HG02885 (cell line): ENCODE measurements around the gene WASF3.

Source experiments
- ATAC-seq: cut with Tn5 transposase; IDR thresholded peaks from one replicate; pipeline ENCODE4 v1.9.1; 2021; ENCODE audit warnings: mild to moderate bottlenecking; ENCODE audit not compliant: unreplicated experiment, poor library complexity

WASF3 gene

DNA sequence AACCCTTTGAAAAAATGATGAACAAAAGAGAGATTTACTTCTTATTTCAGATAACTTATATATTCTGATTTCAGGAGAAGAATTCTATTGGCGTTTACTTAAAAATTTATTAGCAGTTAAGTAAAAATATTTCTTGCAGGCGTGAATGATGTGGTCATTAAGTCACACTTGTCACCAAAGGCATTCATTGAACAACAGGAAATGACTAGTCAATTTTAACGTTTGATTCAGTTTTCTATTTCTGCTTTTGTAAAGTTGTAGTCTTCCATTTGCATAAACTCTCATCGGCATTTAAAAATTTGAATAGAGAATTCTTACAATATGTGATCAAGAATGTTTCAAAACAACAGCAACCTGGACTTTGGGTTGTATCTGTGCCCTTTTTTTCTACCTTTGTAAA lies 119.7 kb downstream of the WASF3 start:
- no peak for ATAC-seq

DNA sequence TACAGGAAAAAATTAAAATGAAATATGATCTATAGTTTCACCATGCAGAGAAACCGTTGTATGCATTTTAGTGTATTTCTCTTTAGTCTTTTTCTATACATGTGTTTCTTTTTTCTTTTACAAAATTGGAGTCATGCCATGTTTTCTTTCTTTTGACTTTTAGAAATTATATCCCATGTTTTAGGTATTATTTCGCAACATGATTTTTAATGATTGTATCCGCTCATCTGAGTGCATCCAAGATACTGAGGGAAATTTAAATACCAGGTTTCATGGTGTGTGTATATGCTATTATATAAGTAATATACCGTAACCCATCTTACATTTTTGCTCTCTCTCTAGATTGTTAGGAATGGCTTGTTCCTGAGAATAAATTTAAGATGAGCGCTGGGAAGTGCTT lies 120.8 kb downstream of the WASF3 start:
- no peak for ATAC-seq

DNA sequence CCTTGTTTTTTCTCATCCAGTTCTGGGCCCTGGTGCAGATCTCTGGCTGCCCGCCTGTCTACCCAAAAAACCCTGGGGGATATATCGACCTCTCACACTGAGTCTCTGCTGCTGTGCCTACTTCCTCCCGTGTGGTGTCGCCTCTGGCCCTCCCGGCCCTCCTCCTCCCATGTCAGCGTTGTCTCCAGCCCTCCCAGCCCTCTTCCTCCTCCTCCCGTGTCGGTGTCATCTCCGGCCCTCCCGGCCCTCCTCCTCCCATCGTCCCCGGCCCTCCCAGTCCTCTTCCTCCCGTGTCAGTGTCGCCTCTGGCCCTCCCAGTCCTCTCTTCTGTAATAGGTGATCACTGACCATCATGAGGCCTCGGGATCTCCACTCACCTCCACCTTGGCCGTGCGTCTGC lies 121.3 kb downstream of the WASF3 start:
- ATAC-seq: no peak

DNA sequence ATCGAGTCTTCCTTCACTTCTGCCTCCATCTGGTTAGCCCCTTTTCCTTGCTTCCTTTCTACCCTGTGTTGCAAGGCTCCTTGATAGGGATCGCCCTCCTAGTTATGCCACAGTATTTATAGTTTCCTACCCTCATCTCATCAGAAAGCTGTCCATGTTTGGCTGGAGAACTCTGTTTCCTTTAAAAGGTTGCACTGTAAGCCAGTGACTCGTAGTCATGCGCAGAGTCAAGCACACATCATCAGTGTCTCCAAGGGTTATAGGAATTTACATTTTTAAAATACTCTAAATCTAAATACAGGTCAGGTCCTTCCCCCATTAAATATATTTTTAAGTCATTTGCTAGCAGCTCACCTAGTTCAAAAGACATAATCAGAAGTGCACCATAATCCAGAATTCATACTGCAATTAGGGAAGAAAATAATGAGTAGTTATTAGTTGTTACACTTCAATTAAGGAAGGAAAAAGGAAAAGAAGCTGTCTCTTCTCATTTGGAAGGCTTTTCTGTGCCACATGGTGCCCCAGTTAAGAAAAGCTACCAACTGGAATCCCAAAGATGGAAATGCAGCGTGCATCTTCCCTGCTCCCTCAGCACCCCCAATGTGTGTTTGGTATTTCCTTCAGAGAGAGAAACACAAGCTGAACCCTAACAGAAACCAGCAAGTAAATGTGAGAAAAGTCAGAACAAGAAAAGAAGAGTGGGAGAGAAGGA lies 122.1 kb downstream of the WASF3 start:
- no peak for ATAC-seq

DNA sequence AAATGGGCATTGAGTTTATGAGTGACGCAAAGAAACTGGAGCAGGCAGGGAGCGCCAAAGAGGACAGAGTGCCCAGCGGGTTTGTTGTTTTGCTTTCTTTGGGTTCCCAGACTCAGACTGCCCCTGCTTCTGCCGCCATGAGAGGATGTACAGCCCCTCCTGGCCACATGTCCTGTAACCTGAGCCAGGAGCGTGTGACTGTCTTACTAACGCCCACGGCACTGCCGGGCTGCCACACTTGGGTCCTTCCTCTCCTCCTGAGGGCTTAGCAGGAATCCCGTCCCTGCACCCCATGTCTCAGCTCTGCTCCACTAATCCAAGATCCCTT lies 122.6 kb downstream of the WASF3 start:
- no peak for ATAC-seq

DNA sequence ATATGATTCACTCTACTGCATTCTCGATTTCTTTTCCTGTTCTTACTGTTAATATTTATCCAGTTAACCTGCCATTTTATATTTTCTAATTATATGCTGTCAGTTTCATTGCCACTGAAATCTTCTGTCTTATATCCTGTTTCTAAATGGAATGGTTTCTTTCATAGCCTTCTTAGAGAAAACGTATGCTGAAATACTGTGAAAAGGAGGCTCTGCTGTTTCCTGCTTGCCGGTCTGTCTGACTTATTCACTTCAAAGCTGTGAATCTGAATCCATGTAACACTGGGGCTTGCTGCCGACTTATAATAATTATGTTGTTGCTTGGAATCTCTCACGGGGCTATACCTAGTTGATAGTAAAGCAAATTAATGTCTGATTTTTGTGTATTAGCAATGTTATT lies 123.1 kb downstream of the WASF3 start:
- ATAC-seq: no peak

DNA sequence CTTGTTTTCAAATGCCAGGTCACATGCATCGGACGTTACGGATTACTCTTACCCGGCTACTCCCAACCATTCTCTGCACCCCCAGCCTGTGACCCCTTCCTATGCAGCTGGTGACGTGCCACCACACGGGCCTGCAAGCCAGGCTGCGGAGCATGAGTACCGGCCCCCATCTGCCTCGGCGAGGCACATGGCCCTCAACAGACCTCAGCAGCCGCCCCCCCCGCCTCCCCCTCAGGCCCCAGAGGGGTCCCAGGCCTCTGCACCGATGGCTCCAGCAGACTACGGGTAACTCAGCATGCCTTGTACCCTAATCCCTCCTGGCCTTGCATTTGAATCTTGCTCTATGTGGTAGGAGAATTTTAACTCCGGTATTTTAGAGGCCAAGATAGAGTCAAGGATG lies 123.6 kb downstream of the WASF3 start:
- no peak for ATAC-seq

DNA sequence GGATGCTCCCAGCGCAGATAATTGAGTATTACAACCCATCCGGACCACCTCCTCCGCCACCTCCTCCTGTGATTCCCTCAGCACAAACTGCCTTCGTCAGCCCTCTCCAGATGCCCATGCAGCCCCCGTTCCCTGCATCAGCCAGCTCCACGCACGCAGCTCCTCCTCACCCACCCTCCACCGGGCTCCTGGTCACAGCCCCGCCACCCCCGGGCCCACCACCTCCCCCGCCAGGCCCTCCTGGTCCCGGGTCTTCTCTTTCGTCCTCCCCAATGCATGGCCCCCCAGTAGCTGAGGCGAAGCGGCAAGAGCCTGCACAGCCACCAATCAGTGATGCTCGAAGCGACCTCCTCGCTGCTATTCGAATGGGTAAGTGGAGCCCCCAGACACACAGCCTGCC lies 125.1 kb downstream of the WASF3 start:
- no peak for ATAC-seq

DNA sequence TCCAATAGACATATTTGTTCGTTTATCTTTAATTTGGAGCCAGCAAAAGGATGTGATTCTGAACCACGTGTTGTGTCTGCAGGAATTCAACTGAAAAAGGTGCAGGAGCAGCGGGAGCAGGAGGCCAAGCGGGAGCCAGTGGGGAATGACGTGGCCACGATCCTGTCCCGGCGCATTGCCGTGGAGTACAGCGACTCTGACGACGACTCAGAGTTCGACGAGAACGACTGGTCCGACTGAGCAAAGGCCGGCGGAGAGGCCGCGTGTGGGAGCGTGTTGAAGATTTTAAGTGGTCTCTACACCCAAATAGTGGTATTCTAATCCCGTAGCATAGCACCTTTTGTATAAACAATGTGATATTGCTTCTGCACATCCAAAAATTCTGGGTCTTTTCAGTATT lies 128.1 kb downstream of the WASF3 start:
- no peak for ATAC-seq

DNA sequence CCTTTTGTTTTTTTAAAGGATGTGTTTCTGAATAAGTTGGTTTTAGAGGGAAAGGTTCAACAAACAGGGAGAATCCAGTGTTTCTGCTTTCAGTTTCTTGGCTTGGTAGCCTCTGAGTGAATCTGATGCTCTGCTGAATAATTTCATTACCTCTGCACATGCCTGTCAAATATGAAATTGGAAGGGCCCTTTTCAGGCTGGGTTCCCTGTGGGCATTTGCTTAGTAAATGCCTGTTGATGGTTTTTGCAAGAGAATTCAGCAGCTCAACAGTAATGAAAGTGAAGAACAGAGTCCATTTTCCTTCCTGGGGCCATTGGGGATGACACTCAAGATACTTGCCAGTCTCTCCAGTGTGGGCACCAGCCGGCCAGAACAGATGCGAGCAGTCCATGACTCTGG lies 128.8 kb downstream of the WASF3 start:
- no peak for ATAC-seq

GRCh38 chr13:26688286-26688685 lies 130.8 kb downstream of the WASF3 start:
- ATAC-seq: no peak

DNA sequence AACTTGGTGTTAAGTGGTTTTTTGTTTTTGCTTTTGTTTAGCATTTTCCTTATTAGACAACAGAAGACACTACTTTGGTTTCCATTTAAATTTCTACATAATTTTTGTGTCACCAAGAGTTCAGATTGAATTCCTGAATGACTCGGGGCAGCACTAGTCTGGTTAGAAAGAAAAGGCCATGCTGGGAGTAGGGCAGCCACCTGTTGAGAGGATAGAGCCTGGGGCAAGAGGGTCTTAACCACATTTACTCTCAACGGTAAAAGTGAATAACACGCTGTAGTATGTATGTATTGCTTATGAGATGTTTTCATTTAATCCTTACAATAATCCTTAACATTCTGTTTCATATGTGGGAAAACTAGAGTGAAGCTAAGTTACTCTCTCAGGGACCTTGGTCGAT lies 131.5 kb downstream of the WASF3 start:
- ATAC-seq: no peak

GRCh38 chr13:26693749-26694463 lies 136.4 kb downstream of the WASF3 start:
- ATAC-seq: no peak

DNA sequence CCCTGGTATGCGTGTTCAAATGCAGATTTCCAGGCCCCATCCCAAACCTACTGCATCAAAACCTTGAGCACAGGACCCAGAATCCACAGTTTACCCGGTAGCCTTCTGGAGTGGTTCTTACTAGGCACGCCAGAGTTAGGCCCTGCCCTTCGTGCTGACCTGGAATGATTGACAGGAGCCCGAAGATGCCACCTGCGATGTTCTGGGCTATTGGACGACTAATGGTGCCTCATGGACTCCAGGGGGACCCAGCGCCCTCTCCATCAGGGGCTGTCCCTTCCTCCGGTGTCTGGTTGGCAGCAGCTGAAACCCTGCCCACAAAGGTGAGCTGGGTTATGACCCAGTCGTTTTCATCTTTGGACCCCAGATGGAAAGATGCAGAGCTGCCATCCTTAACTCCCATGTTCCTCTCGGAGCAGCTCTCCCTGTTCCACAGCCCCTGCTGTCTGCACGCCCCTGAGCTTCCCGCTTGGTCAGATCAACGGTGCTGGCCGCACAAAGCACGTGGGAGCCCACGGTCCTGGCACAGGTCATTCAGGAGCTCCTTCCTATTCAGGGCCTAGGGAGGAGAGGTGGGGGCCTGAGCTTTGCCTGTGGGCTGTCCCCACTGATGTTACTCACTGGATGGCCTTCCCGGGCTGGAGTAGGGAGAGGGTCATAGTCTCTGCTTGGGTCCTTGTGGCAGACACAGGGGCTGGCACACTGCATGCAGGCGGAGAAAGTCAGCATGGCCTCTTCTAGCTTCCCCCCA lies 137.3 kb downstream of the WASF3 start:
- ATAC-seq: no peak

DNA sequence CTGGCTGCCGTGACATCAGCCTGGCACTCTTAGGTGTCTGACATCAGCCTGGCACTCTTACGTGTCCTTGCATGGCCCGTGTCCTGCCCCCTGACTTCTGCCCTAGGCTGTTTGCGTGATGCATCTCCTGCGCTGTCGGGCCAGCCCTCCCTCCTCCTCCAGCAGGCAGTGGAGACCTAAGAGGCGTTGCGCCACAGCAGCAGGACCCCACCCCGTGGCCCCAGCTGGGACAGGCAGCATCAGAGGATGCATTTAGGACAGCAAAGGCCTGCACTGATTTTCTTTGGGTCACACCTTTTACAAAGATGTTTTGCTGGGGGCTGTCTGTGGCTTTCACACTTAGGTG lies 137.8 kb downstream of the WASF3 start:
- no peak for ATAC-seq

- no peak for ATAC-seq
Observed at GRCh38 chr13:26695891-26696311, 138.4 kb downstream of the WASF3 start.

DNA sequence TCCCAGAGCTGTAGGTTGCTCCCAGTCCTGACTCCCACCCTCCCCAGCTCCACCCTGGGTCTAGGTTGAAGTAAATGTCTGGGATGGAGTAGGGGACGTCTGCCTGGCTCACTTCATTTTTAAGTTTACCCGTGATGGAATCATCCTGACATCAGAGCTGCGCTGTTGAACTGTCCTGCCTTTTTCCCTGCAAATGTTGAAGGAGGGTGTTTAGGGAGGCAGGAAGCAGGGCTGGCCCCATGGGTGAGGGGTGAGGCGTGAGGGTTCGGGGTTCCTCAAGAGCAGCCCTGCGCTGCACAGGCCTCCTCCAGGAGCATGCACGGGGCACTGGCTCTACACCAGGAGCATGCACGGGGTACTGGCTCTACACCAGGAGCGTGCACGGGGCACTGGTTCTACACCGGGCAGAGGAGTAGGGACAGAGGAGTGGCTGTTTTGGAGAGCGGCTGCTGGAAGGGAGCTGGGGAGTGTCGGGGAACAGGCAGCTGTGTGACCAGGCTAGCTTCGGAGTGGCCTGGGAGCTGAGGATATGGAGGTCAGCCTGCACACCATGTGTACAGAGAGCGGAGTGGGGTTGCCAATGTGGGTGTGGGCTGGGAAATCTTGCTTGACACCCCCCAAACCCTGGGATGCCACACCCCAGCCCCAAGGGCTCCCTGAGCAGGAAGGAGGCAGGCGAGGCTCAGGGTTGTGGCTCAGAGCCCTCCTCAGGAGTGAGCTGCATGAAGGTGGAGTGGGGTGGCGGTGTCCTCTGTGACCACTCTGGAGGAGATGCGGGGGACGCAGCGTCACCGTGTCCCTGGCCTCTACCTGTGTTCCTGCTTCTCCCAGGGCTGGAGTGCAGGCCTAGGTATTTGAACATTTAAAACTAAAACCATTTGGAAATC lies 139.8 kb downstream of the WASF3 start:
- ATAC-seq: no peak

- ATAC-seq: peak; percentile 76
Observed at GRCh38 chr13:26698392-26699196, 141.1 kb downstream of the WASF3 start.

DNA sequence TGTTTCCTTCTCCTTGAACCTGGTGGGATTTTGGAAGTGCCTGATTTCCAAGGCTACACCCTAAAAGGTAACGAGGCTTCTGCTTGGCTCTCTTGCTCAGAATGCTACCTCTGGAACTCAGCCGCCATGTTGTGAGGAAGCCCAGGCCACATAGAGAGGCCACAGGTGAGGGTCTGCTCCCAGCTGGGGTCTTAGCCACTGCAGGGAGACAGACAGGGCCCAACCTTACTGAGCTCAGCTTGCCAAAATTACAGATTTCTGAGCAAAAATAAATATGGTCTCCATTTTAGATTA lies 141.7 kb downstream of the WASF3 start:
- no peak for ATAC-seq

GRCh38 chr13:26705536-26705935 lies 148.1 kb downstream of the WASF3 start:
- no peak for ATAC-seq
